NK-92 (cell line): ENCODE measurements around the gene CNDP2.

Source experiments
- DNase-seq: peaks from one replicate; lab custom pipeline; 2025; ENCODE audit not compliant: unreplicated experiment; lab: John Stamatoyannopoulos, UW

The CNDP2 gene

GRCh38 chr18:74533666-74534065, 37.5 kb downstream of the CNDP2 start:
- DNase-seq: no peak

- DNase-seq: no peak
These were observed 38.2 kb downstream of the CNDP2 start, which contains the start of gene CNDP1 for GRCh38 chr18:74534150-74534969. Gene CNDP1, plus strand, starts transcription at chr18:74534500. Its CDS starts 168 bp downstream, at chr18:74534668.

- no peak for DNase-seq
These were observed 39.0 kb downstream of the CNDP2 start for GRCh38 chr18:74534981-74535649.

- no peak for DNase-seq
These were observed 43.1 kb downstream of the CNDP2 start for GRCh38 chr18:74539289-74539688.

- DNase-seq: no peak
These were observed 44.7 kb downstream of the CNDP2 start for GRCh38 chr18:74540652-74541421.

- no peak for DNase-seq
These were observed 45.8 kb downstream of the CNDP2 start for GRCh38 chr18:74541703-74542555.

GRCh38 chr18:74544898-74545297, 48.7 kb downstream of the CNDP2 start:
- no peak for DNase-seq

- DNase-seq: no peak
These were observed 49.8 kb downstream of the CNDP2 start for GRCh38 chr18:74546007-74546406.

- no peak for DNase-seq
These were observed 50.8 kb downstream of the CNDP2 start for GRCh38 chr18:74546751-74547530.

GRCh38 chr18:74547860-74548259, 51.7 kb downstream of the CNDP2 start:
- no peak for DNase-seq

- no peak for DNase-seq
These were observed 53.5 kb downstream of the CNDP2 start for GRCh38 chr18:74549591-74550104.

- no peak for DNase-seq
These were observed 54.7 kb downstream of the CNDP2 start for GRCh38 chr18:74550886-74551285.

- no peak for DNase-seq
These were observed 55.3 kb downstream of the CNDP2 start for GRCh38 chr18:74551452-74551851.

GRCh38 chr18:74551936-74552555, 55.9 kb downstream of the CNDP2 start:
- no peak for DNase-seq

GRCh38 chr18:74556126-74556525, 60.0 kb downstream of the CNDP2 start:
- DNase-seq: no peak

GRCh38 chr18:74558096-74558495, 61.9 kb downstream of the CNDP2 start:
- DNase-seq: no peak

GRCh38 chr18:74562131-74562730, 66.1 kb downstream of the CNDP2 start:
- DNase-seq: no peak

GRCh38 chr18:74562775-74563174, 66.6 kb downstream of the CNDP2 start:
- DNase-seq: no peak

- DNase-seq: no peak
These were observed 67.8 kb downstream of the CNDP2 start for GRCh38 chr18:74563999-74564398.
